ENCODE results near the gene XCL2.

Gene XCL2

GRCh38 chr1:168512864-168513595 lies 30.8 kb downstream of the XCL2 start:
- peak; percentile 23 to 40 for ATAC-seq

GRCh38 chr1:168509875-168510791 lies 33.7 kb downstream of the XCL2 start:
- ATAC-seq = peak; percentile 25 to 28

GRCh38 chr1:168509210-168509609 lies 34.6 kb downstream of the XCL2 start:
- no peak for ATAC-seq

- no peak for ATAC-seq
Observed at GRCh38 chr1:168507828-168508227, 36.0 kb downstream of the XCL2 start.

GRCh38 chr1:168507231-168507630 lies 36.6 kb downstream of the XCL2 start:
- no peak for ATAC-seq

- peak; percentile 42 to 47 for ATAC-seq
Observed at GRCh38 chr1:168506204-168506819, 37.5 kb downstream of the XCL2 start.

GRCh38 chr1:168505006-168505405 lies 38.8 kb downstream of the XCL2 start:
- ATAC-seq = no peak

GRCh38 chr1:168504064-168504837 lies 39.5 kb downstream of the XCL2 start:
- peak; percentile 49 to 50 for ATAC-seq

- no peak for ATAC-seq
Observed at GRCh38 chr1:168499688-168500049, 44.1 kb downstream of the XCL2 start.

GRCh38 chr1:168498956-168499687 lies 44.7 kb downstream of the XCL2 start:
- no peak for ATAC-seq

- ATAC-seq = no peak
Observed at GRCh38 chr1:168498159-168498631, 45.6 kb downstream of the XCL2 start.

- ATAC-seq = no peak
Observed at GRCh38 chr1:168497376-168497950, 46.3 kb downstream of the XCL2 start.

- ATAC-seq = no peak
Observed at GRCh38 chr1:168491527-168492164, 52.2 kb downstream of the XCL2 start.
